Measurements from ENCODE around the gene IGFBP4.

IGFBP4 gene

GRCh38 chr17:40456396-40456951, 13.2 kb downstream of the IGFBP4 start:
- DNase-seq (ENCODE audit: low spot score in 2 of 2): no peak
- no peak overlapping the region for H3K27ac Mint-ChIP-seq
- no peaks in the 10 kb centered on the region for H3K36me3 Mint-ChIP-seq
- no peaks in the 10 kb centered on the region for H3K4me1 Mint-ChIP-seq
- H3K9me3 Mint-ChIP-seq: no peaks in the 10 kb centered on the region
- H3K27me3 Mint-ChIP-seq: peaks cover 2% of the 10 kb centered on the region
- H3K4me3 Mint-ChIP-seq: no peak overlapping the region
- no peak for ATAC-seq (ENCODE audit: low read depth)

- peaks cover 2% of the 10 kb centered on the region for H3K27me3 Mint-ChIP-seq
- ATAC-seq (ENCODE audit: low read depth) (no peak), DNase-seq (ENCODE audit: low spot score in 2 of 2) (no peak)
- no peaks in the 10 kb centered on the region for H3K36me3 Mint-ChIP-seq
- no peaks in the 10 kb centered on the region for H3K9me3 Mint-ChIP-seq
- no peaks in the 10 kb centered on the region for H3K4me1 Mint-ChIP-seq
- H3K4me3 Mint-ChIP-seq: no peak overlapping the region
- no peak overlapping the region for H3K27ac Mint-ChIP-seq
These were observed 14.1 kb downstream of the IGFBP4 start for GRCh38 chr17:40457369-40457768.

GRCh38 chr17:40457964-40458791, 14.9 kb downstream of the IGFBP4 start:
- H3K4me1 Mint-ChIP-seq: no peaks in the 10 kb centered on the region
- DNase-seq (ENCODE audit: low spot score in 2 of 2) (no peak), ATAC-seq (ENCODE audit: low read depth) (no peak)
- H3K27me3 Mint-ChIP-seq: no peaks in the 10 kb centered on the region
- H3K27ac Mint-ChIP-seq: no peak overlapping the region
- H3K9me3 Mint-ChIP-seq: no peaks in the 10 kb centered on the region
- H3K4me3 Mint-ChIP-seq: no peak overlapping the region
- no peaks in the 10 kb centered on the region for H3K36me3 Mint-ChIP-seq

GRCh38 chr17:40458851-40459482, 15.7 kb downstream of the IGFBP4 start:
- Mint-ChIP-seq H3K36me3 (no peaks in the 10 kb centered on the region), H3K4me3 (no peak overlapping the region), H3K27ac (no peak overlapping the region), H3K4me1 (no peaks in the 10 kb centered on the region), H3K9me3 (no peaks in the 10 kb centered on the region), H3K27me3 (no peaks in the 10 kb centered on the region)
- ATAC-seq (ENCODE audit: low read depth) (no peak), DNase-seq (ENCODE audit: low spot score in 2 of 2) (no peak)

- Mint-ChIP-seq H3K9me3 (no peaks in the 10 kb centered on the region), H3K4me3 (no peak overlapping the region), H3K4me1 (no peaks in the 10 kb centered on the region), H3K27ac (no peak overlapping the region), H3K27me3 (no peaks in the 10 kb centered on the region), H3K36me3 (no peaks in the 10 kb centered on the region)
- DNase-seq (ENCODE audit: low spot score in 2 of 2) (no peak), ATAC-seq (ENCODE audit: low read depth) (no peak)
These were observed 16.7 kb downstream of the IGFBP4 start for GRCh38 chr17:40459636-40460603.

GRCh38 chr17:40460604-40460967, 17.3 kb downstream of the IGFBP4 start:
- Mint-ChIP-seq H3K9me3 (no peaks in the 10 kb centered on the region), H3K36me3 (no peaks in the 10 kb centered on the region), H3K27me3 (no peaks in the 10 kb centered on the region), H3K4me1 (no peaks in the 10 kb centered on the region), H3K27ac (no peak overlapping the region), H3K4me3 (no peak overlapping the region)
- ATAC-seq (ENCODE audit: low read depth) (no peak), DNase-seq (ENCODE audit: low spot score in 2 of 2) (no peak)

- Mint-ChIP-seq H3K27ac (no peak overlapping the region), H3K4me1 (no peaks in the 10 kb centered on the region), H3K4me3 (no peak overlapping the region), H3K27me3 (no peaks in the 10 kb centered on the region), H3K9me3 (no peaks in the 10 kb centered on the region), H3K36me3 (no peaks in the 10 kb centered on the region)
- ATAC-seq (ENCODE audit: low read depth) (no peak), DNase-seq (ENCODE audit: low spot score in 2 of 2) (no peak)
These were observed 17.9 kb downstream of the IGFBP4 start for GRCh38 chr17:40460968-40461731.

- ATAC-seq (ENCODE audit: low read depth): no peak
- Mint-ChIP-seq H3K9me3 (no peaks in the 10 kb centered on the region), H3K27me3 (no peaks in the 10 kb centered on the region)
These were observed 18.6 kb downstream of the IGFBP4 start for GRCh38 chr17:40461732-40462342.

GRCh38 chr17:40462343-40463121, 19.3 kb downstream of the IGFBP4 start:
- no peak overlapping the region for H3K4me3 Mint-ChIP-seq
- H3K27ac Mint-ChIP-seq: no peak overlapping the region
- DNase-seq (ENCODE audit: low spot score in 2 of 2) (no peak), ATAC-seq (ENCODE audit: low read depth) (no peak)
- no peaks in the 10 kb centered on the region for H3K4me1 Mint-ChIP-seq
- H3K9me3 Mint-ChIP-seq: no peaks in the 10 kb centered on the region
- no peaks in the 10 kb centered on the region for H3K27me3 Mint-ChIP-seq
- no peaks in the 10 kb centered on the region for H3K36me3 Mint-ChIP-seq

More at GRCh38 chr17:40461732-40462342, 18.6 kb downstream of the IGFBP4 start:
- H3K36me3 Mint-ChIP-seq: no peaks in the 10 kb centered on the region
- no peak overlapping the region for H3K27ac Mint-ChIP-seq
- H3K4me1 Mint-ChIP-seq: no peaks in the 10 kb centered on the region
- H3K4me3 Mint-ChIP-seq: no peak overlapping the region
- no peak for DNase-seq (ENCODE audit: low spot score in 2 of 2)

- Mint-ChIP-seq H3K4me3 (no peak overlapping the region), H3K36me3 (no peaks in the 10 kb centered on the region), H3K9me3 (no peaks in the 10 kb centered on the region), H3K4me1 (no peaks in the 10 kb centered on the region), H3K27ac (no peak overlapping the region), H3K27me3 (no peaks in the 10 kb centered on the region)
- DNase-seq (ENCODE audit: low spot score in 2 of 2) (no peak), ATAC-seq (ENCODE audit: low read depth) (no peak)
These were observed 19.9 kb downstream of the IGFBP4 start for GRCh38 chr17:40463122-40463550.

- no peak overlapping the region for H3K27ac Mint-ChIP-seq
- ATAC-seq (ENCODE audit: low read depth) (no peak), DNase-seq (ENCODE audit: low spot score in 2 of 2) (no peak)
- H3K9me3 Mint-ChIP-seq: no peaks in the 10 kb centered on the region
- H3K4me3 Mint-ChIP-seq: no peak overlapping the region
- no peaks in the 10 kb centered on the region for H3K4me1 Mint-ChIP-seq
- H3K27me3 Mint-ChIP-seq: no peaks in the 10 kb centered on the region
- no peaks in the 10 kb centered on the region for H3K36me3 Mint-ChIP-seq
These were observed 21.2 kb downstream of the IGFBP4 start for GRCh38 chr17:40464392-40464855.

GRCh38 chr17:40466298-40466971, 23.2 kb downstream of the IGFBP4 start:
- H3K4me3 Mint-ChIP-seq: no peak overlapping the region
- DNase-seq (ENCODE audit: low spot score in 2 of 2) (no peak), ATAC-seq (ENCODE audit: low read depth) (no peak)
- no peaks in the 10 kb centered on the region for H3K36me3 Mint-ChIP-seq
- no peak overlapping the region for H3K27ac Mint-ChIP-seq
- H3K4me1 Mint-ChIP-seq: no peaks in the 10 kb centered on the region
- H3K9me3 Mint-ChIP-seq: no peaks in the 10 kb centered on the region
- peaks cover 2% of the 10 kb centered on the region for H3K27me3 Mint-ChIP-seq

All from memory B cell (primary cell).